Body of pancreas (tissue), 4 donors: ENCODE results near the gene KDF1.
A peak's percentile ranks its signal among the peaks of the same experiment; 100 is the strongest.

ENCODE experiments used
- CTCF ChIP-seq, 7 experiments: fragments of 450-650 bp in 4 of 7; fragments of 200-600 bp in 3 of 7; sonication (generic) in 3 of 7; IDR thresholded peaks; one replicate each; pipeline ENCODE4 v1.5.1; 2016 to 2019; ENCODE audit warnings: antibody characterized with exemption in 7 of 7
- POLR2A ChIP-seq, 3 donors: fragments of 450-650 bp; IDR thresholded peaks; one replicate each; pipeline ENCODE4 v1.6.1; 2016; ENCODE audit warnings: antibody characterized with exemption in 3 of 3, mild to moderate bottlenecking in 2 of 3

DNA sequence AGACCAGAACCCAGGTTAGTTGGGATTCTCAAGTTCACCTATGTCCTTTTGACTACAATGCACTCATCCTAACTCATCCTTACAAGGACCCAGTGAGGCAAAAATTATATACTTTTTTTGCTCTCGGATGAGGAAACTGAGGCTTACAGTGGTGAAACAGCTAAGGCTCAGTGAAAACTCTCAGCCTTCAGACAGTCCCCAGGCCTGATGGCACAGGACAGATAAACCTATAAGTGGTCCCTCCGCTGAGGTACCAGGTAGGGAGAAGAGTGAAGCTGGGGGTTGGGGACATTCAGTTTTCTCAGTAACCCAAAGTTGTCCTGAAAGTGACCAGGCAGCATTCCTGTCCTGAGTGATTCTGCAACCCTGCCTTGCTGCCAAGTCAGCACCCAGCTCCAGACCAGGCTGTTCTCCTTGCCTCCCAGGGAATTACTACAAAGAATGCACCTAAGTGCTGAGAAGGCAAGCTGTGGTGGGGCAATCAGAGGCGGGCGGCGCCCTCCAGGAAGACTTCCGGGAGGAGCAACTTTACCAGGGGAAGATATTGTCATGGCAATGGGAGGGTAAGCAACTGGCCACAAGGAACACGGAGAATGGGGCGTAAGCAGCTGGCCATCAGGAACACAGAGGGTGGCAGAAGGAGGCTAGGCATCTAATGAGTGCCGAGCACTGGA lies 47.8 kb upstream of the KDF1 start:
- TF ChIP-seq CTCF (IDR thresholded peaks at IDR 0.05), result no peak
- peak in 1 of 3 donors; percentile 28 for TF ChIP-seq POLR2A (IDR thresholded peaks at IDR 0.05)
